HG03460 (cell line): ENCODE measurements around the gene COL9A2.
A peak's percentile ranks its signal among the peaks of the same experiment; 100 is the strongest.
"Not testable (repeated sequence)": the region's sequence is repeated elsewhere in the genome, so short reads cannot be mapped to it uniquely, and the experiment has no call there.

ENCODE experiments used
- ATAC-seq: cut with Tn5 transposase; IDR thresholded peaks from one replicate; pipeline ENCODE4 v1.9.1; 2021; ENCODE audit not compliant: unreplicated experiment

Gene COL9A2

DNA sequence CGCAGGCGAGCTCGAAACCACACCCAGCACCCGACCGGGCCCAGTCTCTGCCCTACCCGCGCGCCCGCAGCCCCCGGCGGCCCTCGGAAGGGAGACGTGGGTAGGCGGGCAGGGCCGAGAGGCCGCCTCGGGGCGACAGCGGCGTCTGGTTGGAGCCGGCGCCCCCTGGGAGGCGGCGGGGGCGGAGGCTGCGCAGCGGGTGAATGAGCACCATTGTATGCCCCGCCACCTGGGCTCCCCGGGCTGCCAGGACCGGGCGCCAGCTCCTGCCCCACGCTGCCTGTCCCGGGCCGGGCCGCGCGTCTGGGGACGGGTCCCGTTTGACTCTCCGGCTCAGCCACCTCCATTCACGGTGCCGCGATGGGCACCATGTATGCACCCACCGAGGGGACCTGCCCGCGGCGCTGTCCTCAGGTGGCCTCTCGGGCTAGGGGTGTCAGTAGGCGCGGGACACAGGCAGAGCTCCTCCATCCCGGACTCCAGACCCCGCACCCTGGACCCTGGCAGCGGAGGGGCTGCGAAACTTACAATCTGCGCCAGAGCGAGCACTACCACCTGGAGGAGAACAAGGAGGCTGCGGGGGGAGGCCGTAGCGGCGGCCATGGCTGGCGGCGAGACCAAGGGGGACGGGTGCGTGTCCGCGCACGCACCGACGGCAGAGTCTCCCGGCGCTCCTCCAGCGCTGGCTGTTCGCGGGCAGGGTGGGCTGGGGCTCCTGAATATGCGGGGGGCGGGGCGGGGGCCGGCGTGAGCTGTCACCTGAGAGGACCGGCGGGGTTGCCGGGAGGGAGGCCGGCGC lies at the start of gene COL9A2:
Gene COL9A2, minus strand, starts transcription at position 692 of the 799 bp plus-strand sequence. Its CDS starts 89 bp downstream, at position 603.
- no peak for ATAC-seq

DNA sequence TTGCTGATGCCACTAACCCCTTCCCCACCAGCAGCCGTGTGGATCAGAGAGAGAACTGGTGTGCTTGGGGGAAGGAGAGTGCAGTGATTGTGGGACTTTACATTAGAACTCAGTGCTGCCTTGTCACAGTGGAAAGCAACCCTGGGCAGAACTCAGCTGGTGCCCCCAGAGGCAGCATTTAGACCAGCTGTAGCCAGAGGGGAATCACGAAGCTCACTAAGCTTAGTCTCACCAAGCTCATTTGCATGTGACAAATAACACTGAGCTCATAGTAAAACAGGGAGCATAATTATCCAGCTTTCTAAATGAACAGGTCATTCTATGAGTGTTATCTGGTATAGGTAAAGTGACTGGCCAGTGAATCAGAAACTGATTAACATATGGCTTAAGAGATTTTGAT lies 46.6 kb upstream of the COL9A2 start:
- ATAC-seq: peak; percentile 87

DNA sequence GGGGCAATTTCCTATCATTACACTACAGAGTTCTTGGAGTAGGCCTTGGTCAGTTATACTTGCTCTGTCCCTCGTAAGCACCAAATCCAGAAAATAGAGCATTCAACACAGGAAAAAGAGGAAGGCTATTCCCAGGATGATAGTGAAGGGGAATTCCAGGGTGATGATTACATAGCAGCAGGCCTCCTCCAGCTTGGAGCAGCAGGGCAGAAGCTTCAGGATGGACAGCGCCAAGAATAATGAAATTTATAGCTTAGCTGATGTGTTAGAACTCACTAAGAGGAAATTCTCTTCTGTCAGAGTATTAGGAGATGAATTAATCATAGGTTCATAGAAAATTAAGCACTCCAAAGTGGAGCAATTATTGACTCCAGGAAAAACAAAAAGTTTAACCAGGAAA lies 45.6 kb upstream of the COL9A2 start:
- ATAC-seq: no peak

DNA sequence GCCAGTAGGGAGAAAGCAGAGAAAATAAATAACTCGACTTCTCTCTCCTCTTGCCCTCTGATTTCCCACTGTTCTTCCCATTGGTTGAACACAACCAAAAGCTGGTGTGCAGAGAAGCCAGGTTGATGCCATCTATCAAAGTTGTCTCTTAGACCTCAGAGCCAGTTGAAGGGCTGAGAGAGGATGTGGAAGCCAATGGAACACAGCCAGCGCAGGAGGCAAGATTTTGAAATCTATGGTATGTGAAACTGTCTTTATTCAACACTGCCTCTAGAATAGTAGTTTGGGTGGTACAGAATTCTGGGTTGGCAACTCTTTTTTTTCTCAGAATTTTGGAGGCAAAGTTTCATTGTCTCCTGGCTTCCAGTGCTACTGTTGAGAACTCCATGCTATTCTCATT lies 45.1 kb upstream of the COL9A2 start:
- ATAC-seq: no peak

DNA sequence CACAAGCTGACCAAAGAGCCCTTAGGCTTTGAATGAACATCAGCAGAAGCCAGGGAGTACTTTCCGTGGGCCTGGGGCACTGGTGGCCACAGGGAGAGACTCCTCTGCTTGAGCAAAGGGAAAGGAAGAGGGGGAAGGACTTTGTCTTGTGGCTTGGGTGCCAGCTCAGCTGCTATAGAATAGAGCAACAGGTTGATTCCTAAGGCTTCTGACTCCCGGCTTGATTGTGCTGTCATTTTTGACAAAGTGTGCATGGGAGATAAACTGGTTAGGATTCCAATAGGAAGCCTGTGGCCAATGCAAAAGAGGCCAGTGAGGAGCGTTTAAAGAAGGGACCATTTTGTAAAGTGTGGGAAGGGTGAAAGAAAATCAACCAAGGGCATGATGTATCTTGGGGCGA lies 44.6 kb upstream of the COL9A2 start:
- no peak for ATAC-seq

DNA sequence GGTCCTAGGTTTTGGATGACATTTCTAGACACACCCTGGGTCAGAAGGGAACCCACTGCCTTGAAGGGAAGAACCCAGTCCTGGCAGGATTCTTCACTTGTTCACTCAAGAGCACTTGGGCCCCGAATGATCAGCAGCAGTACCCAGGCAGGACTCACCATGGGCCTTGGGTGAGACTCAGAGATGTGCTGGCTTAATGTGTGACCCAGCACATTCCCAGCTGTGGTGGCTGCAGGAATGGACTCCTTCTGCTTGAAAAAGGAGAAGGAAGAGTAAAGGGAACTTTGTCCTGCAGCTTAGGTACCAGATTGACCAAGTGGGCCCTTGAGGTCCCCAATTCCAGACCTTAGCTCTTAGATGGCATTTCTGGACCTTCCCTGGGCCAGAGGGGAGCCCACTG lies 44.1 kb upstream of the COL9A2 start:
- ATAC-seq: no peak

DNA sequence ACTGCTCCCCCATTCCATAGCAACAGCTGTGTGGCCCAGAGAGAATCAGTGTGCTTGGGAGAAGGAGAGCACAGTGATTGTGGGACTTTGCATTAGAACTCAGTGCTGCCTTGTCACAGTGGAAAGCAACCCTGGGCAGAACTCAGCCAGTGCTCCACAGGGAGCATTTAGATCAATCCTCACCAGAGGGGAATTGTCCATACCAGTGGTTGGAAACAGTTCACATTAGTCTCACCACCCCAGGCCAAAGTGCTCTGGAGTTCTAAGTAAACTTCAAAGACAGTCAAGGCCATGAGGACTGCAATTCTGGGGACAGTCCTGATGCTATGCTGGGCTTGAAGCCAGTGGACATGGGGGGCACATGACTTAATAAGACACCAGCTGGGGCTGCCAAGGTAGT lies 43.5 kb upstream of the COL9A2 start:
- no peak for ATAC-seq

DNA sequence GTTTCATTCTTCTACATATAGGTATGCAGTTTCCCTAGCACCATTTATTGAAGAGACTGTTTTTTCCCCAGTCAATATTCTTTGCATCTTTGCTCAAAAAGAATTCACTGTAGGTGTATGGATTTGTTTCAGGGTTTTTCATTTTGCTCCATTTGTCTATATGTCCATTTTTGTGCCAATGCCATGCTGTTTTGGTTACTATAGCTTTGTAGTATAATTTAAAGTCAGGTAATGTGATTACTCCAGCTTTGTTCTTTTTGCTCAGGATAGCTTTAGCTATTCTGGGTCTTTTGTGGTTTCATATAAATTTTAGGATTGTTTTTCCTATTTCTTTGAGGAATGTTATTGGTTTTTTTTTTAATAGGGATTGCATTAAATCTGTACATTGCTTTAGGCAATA lies 40.5 kb upstream of the COL9A2 start:
- no peak for ATAC-seq

DNA sequence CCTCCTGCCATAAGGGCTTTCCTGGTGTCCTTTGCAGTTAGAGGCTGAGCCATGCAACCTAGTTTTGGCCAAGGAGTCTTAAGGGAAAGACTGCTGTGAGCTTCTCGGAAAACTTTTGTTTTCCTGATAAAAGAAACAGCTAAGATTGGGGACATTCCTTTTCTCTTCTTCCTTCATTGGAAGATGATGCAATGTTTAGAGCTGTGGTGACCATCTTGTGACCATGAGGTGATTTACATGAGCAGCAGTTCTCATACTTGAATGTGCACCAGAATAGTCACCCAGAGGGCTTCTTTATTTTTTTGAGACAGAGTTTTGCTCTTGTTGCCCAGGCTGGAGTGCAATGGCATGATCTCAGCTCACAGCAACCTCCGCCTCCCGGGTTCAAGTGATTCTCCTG lies 36.0 kb upstream of the COL9A2 start:
- no peak for ATAC-seq

DNA sequence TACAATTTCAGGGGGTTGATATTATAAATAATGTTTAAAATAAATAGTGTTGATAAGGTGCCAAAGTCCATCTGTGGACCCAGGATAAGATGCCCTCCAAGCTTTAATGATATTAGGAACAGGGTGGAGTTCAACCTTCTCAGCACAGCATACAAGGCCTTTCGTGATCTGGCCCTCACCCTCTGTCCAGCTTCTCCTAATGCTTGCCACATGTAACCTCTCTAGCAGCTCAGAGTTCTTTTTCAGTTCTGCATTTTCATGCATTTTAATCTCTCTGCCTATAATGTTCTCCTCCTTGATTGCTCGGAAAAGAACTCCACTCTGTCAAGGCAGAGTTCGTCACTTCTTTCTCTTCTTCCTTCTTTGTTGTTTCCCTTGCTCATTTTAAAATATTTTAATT lies 35.0 kb upstream of the COL9A2 start:
- no peak for ATAC-seq

DNA sequence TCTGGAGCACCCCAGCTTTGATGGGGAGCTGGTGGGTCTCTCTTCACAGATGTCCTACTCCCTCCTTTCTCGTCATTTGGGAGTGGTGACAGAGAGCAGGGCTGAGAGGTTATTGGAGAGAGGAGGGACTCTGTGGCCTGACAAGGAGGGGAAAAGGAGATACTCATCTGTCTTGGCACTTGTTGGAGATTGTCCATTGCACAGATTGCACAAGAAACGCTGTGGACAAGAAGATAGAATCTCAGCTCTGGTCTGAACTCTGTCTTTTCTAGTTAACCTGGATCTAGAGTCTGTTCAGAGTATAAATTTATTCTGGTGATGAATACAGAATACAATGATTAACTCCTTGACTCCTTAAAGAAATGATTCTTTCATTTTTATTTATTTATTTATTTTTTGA lies 34.0 kb upstream of the COL9A2 start:
- no peak for ATAC-seq

DNA sequence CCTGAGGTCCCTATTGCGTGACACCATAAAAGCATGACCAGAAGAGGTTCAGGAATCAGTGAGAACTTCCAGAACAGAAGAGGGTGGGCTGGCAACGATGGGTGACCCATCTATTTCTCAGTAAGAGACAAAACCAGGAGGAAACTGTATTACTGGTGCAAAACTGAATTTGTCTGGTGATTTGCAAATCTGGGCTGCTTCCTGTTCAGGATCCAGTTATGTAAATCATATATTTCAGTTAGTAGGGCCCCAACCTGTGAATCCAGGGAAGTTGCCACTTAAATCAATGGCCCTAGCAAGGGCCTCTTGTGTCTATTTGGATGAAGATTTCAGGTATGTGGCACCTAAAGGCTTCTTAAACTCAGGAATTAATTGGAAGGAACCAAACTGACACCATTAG lies 33.3 kb upstream of the COL9A2 start:
- no peak for ATAC-seq

DNA sequence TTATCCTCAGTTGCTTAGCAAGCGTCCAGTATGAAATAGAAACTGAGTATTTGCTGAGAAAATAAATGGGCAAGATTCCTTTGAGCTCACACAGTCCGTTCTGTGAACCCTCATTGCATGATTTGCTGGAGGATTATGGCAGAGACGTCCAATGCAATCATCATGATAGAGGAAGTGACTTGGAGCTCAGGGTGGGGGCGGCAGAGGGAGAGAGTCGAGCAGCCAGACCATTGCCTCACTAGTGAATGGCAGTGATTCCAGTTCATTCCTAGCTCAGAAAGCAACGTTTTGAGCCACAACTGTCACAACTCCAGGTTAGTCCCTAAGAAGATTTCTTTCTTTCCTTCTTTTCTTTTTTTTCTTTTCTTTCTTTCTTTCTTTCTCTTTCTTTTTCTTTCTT lies 27.5 kb upstream of the COL9A2 start:
- ATAC-seq: no peak

DNA sequence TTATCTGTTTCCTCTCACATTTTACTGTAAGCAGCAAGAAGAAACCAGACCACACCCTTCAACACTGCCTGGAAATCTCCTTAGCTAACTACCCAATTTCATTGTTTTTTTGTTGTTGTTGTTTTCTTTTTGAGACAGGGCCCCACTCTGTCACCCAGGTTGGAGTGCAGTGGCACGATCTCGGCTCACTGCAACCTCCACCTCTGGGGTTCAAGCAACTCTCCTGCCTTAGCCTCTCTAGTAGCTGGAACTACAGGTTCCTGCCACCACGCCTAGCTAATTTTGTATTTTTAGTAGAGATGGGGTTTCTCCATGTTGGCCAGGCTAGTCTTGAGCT lies 25.3 kb upstream of the COL9A2 start:
- ATAC-seq: not testable (repeated sequence)

DNA sequence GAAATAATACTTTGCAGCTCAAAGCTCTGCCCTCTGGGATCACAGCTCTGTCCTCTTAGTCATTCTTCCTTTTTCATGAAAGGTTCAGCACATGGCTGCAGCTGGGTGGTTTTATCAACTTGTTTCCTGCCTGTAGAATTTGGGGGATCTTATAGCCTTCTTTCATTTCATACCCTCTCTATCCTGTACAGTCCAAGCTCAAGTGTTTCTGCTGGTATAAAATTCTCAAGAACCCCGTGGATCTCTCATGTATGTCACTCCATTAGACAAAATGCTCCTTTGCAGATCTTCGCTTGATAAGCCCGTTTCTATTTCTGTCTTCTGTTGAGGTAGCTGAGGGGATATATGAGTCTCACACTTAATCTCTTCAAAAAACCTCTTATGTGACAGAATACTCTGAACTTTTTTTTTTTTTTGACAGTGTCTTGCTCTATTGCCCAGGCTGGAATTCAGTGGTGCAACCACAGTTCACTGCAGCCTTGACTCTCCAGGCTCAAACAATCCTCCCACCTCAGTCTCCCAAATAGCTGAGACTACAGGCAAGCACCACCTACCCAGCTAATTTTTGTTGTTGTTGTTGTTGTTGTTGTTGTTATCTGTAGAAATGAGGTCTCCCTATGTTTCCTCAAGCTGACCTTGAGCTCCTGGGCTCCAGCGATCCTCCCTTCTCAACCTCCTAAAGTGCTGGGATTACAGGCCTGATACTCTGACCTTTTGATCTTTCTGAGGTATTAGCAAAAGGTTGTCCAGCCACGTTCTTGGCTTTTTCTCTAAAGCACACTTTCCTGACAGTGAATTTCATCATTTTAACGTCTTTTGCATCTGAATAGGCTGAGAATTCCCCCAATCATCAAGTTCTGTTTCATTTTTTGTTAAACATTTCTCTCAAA lies 24.6 kb upstream of the COL9A2 start:
- no peak for ATAC-seq

DNA sequence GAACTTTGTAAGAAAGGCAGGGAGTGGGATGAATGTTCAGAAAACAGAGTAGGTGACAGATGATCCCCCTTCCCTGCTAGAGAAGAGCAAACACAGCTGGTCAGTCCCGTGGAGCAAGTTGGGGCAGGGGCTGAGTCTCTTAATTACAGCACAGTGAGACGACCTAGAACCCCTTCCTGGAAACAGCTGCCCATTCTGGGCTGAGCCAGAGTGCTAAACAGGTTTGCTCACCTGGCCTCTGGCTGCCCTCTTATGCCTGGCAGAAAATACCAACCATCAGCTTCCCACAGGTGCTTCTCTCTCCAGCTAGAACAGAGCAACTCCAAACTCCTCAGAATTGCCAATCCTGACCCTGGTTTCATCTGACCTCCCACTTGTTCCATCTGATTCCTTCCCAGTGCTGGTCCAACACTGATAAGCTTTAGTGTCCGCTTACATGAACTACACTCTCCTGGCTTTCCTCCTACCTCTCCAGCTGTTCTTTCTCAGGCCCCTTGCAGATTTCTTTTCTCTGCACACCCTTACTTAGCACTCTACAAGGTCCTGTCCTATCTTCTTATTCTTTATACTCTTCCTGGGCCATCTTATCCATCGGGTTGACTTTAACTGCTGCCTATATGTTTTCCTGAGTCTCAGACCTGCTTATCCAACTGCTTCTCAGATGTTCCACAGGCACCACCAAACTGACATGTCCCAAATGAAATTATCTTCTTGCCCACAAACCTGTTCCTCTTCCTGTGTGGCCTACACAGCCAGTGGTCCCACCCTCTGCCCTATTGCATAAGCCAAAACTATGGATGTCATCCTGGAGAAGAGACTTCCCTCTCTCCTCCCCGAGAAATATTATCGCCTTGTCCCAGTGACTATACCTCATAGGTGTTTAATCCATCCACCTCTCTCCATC lies 22.6 kb upstream of the COL9A2 start:
- no peak for ATAC-seq

DNA sequence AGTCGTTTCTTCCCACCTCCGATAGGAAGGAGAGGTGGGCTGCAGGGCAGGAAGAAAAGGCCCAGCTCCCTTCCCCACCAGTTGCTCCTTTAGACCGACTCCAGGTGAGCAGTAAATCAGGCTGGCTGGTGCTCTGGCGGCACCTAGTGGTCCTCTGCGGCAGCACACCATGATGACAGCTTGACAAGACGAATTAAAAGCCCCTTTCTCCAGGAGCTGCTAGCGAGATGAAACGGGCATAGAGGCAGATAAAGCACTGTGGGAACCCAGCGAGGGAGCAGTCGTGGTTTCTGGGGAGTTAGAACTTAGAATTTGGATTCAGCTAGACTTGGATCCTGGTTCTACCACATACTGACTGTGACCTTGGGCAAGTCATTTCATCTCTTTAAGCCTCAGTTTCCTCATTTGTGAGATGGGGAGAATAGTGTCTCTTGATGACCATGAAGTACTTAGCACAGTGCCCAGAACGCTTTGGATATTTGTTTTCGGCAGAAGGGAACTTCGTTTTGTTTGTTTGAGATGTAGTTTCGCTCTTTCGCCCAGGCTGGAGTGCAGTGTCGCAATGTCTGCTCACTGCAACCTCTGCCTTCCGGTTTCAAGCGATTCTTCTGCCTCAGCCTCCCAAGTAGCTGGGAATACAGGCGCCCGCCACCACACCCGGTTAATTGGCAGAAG lies 21.8 kb upstream of the COL9A2 start:
- no peak for ATAC-seq

DNA sequence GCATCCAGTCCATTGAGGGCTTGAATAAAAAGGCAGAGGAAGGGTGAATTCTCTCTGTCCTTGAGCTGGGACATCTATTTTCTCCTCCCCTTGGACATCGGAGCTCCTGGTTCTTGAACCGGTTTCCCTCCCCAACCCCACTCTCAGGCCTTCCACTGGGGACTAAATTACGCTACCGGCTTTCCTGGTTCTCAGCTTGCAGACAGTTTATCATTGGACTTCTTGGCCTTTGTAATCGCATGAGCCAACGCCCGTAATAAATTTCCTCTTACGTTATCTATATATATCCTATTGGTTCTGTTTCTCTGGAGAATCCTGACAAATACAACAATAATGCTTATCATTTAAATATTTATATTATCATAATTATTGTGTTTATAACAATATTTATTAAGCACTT lies 20.4 kb upstream of the COL9A2 start:
- no peak for ATAC-seq

DNA sequence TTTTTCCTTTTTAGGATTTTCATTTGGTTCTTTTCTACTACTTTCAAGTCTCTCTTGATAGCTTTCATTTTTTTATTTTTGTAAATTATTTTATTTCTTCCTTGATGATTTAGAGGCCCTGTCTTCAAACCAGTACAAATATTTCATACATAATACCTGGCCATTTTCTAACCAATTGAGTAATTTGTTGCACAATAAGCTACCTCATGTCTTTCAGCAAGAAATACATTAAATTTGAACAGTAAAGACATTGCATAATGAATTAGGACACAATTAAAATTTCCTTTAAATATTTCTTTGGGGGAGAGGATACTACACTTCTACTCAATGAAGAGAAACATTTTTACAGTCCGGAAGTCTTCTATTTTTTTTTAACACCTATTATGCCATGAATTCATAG lies 15.6 kb upstream of the COL9A2 start:
- no peak for ATAC-seq

DNA sequence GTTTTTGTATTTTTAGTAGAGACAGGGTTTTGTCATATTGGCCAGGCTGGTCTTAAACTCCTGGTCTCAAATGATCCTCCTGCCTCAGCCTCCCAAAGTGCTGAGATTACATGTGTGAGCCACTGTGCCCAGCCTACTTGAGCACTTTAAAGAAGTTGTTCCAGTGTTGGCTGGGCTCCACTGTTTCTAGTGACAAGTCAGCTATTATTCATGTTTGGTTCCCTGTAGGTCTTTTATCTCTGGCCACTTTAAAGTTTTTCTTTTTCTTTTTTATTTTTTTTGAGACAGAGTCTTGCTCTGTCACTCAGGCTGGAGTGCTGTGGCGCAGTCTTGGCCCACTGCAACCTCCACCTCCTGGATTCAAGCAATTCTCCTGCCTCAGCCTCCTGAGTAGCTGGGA lies 14.3 kb upstream of the COL9A2 start:
- ATAC-seq: not testable (repeated sequence)
